Measurements from ENCODE around the gene TNS3.

TNS3 gene

GRCh38 chr7:47488969-47489342 is 93.0 kb downstream of the TNS3 start:
- Mint-ChIP-seq H3K36me3 (ENCODE audit: insufficient read depth) (no peaks in the 10 kb centered on the region), H3K4me1 (no peaks in the 10 kb centered on the region), H3K4me3 (no peak overlapping the region), H3K27ac (ENCODE audit: low read depth) (no peak overlapping the region), H3K27me3 (no peaks in the 10 kb centered on the region), H3K9me3 (no peaks in the 10 kb centered on the region)
- ATAC-seq (replicated peaks; ENCODE audit: extremely low read depth, poor library complexity, severe bottlenecking): no peak
- no peak for DNase-seq (ENCODE audit: low spot score in 2 of 2)

GRCh38 chr7:47488201-47488968 is 93.5 kb downstream of the TNS3 start:
- H3K4me1 Mint-ChIP-seq: no peaks in the 10 kb centered on the region
- no peaks in the 10 kb centered on the region for H3K27me3 Mint-ChIP-seq
- no peaks in the 10 kb centered on the region for H3K9me3 Mint-ChIP-seq
- no peaks in the 10 kb centered on the region for H3K36me3 Mint-ChIP-seq (ENCODE audit: insufficient read depth)
- no peak for ATAC-seq (replicated peaks; ENCODE audit: extremely low read depth, poor library complexity, severe bottlenecking)
- H3K27ac Mint-ChIP-seq (ENCODE audit: low read depth): no peak overlapping the region
- H3K4me3 Mint-ChIP-seq: no peak overlapping the region
- no peak for DNase-seq (ENCODE audit: low spot score in 2 of 2)

- Mint-ChIP-seq H3K36me3 (ENCODE audit: insufficient read depth) (no peaks in the 10 kb centered on the region), H3K27ac (ENCODE audit: low read depth) (no peak overlapping the region), H3K4me1 (no peaks in the 10 kb centered on the region), H3K9me3 (no peaks in the 10 kb centered on the region), H3K27me3 (no peaks in the 10 kb centered on the region), H3K4me3 (no peak overlapping the region)
- DNase-seq (ENCODE audit: low spot score in 2 of 2) (no peak), ATAC-seq (replicated peaks; ENCODE audit: extremely low read depth, poor library complexity, severe bottlenecking) (no peak)
These were observed 96.1 kb downstream of the TNS3 start for GRCh38 chr7:47485640-47486435.

DNA sequence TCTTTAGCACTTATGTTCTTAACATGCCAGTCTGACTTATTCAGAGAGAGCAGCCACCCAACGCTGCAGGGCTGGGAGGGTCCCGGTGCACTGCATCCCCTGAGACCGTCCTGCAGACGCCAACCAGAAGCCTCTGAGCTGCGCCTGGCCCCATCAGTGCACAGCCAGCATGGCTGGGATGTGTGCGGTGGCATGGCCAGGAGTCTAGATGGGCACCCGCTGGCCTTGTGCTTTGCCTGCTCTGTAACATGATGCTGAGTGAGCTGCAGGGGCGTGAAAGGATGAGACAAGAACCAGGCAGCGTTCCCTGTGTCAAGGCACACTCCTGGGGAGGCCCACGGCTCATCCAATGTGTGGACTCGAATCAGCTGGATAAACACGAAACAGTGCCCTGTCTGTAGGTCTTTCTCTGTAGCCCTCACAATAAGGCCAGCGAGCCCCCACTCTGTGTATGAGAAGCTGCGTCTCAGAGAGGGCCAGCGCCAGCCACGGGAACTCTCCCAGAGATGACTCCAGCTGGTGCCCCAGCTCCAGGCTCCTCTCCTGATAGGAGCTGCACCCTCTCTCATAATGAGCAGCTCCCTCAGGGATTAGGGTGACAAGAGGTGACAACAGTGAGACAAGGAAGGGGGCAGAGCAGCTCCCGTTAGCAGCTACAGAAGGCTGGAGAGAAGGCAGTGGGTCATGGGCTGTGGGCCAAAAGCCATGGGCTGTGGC is 96.8 kb downstream of the TNS3 start:
- H3K4me1 Mint-ChIP-seq: no peaks in the 10 kb centered on the region
- H3K27me3 Mint-ChIP-seq: no peaks in the 10 kb centered on the region
- DNase-seq (ENCODE audit: low spot score in 2 of 2): no peak
- no peak overlapping the region for H3K4me3 Mint-ChIP-seq
- no peak overlapping the region for H3K27ac Mint-ChIP-seq (ENCODE audit: low read depth)
- ATAC-seq (replicated peaks; ENCODE audit: extremely low read depth, poor library complexity, severe bottlenecking): no peak
- no peaks in the 10 kb centered on the region for H3K36me3 Mint-ChIP-seq (ENCODE audit: insufficient read depth)
- H3K9me3 Mint-ChIP-seq: no peaks in the 10 kb centered on the region

- no peak overlapping the region for H3K4me3 Mint-ChIP-seq
- DNase-seq (ENCODE audit: low spot score in 2 of 2): no peak
- H3K36me3 Mint-ChIP-seq (ENCODE audit: insufficient read depth): no peaks in the 10 kb centered on the region
- ATAC-seq (replicated peaks; ENCODE audit: extremely low read depth, poor library complexity, severe bottlenecking): no peak
- no peaks in the 10 kb centered on the region for H3K9me3 Mint-ChIP-seq
- H3K27ac Mint-ChIP-seq (ENCODE audit: low read depth): no peak overlapping the region
- no peaks in the 10 kb centered on the region for H3K27me3 Mint-ChIP-seq
- H3K4me1 Mint-ChIP-seq: no peaks in the 10 kb centered on the region
These were observed 97.5 kb downstream of the TNS3 start for GRCh38 chr7:47484457-47484856.

GRCh38 chr7:47483604-47484273 is 98.2 kb downstream of the TNS3 start:
- no peak overlapping the region for H3K4me3 Mint-ChIP-seq
- H3K4me1 Mint-ChIP-seq: no peaks in the 10 kb centered on the region
- ATAC-seq (replicated peaks; ENCODE audit: extremely low read depth, poor library complexity, severe bottlenecking) (no peak), DNase-seq (ENCODE audit: low spot score in 2 of 2) (no peak)
- no peaks in the 10 kb centered on the region for H3K27me3 Mint-ChIP-seq
- no peak overlapping the region for H3K27ac Mint-ChIP-seq (ENCODE audit: low read depth)
- peaks cover 2% of the 10 kb centered on the region for H3K9me3 Mint-ChIP-seq
- no peaks in the 10 kb centered on the region for H3K36me3 Mint-ChIP-seq (ENCODE audit: insufficient read depth)

DNA sequence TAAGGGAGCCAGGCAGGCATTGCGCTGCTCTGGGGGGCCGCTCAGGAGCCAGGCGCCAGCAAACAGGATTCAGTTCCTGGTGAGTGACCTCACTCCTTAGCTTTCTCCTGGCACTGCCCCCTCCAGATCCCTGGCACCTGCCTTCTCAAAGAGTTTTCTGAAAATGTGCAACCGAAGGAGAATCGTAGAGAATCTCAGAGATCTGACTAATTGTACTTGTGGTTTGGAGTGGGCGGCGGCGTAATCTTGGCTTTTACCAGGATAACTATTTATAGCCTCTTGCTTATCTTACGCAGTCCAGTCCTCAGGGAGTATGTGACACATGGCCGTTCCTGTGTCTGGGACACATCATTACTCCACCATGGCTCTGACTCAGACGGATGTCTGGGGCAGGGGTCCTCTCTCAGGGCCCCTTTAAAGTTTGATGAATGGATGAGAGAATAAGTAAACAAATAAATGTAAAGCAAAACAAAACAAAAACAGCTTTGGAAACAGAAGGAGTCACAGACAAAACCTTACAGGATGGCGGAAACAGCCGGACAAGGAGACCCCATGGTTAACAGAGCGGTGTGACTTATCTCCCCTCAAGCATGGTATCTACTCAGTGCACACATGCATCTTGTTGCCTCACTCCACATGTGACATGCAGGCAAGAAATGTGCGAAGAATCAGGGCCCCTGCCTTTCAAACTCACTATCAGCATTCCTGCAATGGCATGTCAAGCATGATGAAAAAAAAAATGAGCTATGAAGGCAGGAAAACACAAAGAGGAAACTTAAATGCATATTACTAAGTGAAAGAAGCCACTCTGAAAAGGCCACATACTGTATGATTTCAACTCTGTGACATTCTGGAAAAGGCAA is 99.7 kb downstream of the TNS3 start:
- Mint-ChIP-seq H3K9me3 (peaks cover 5% of the 10 kb centered on the region), H3K4me1 (no peaks in the 10 kb centered on the region), H3K4me3 (no peak overlapping the region), H3K27ac (ENCODE audit: low read depth) (no peak overlapping the region), H3K27me3 (no peaks in the 10 kb centered on the region), H3K36me3 (ENCODE audit: insufficient read depth) (no peaks in the 10 kb centered on the region)
- DNase-seq (ENCODE audit: low spot score in 2 of 2): no peak
- ATAC-seq (replicated peaks; ENCODE audit: extremely low read depth, poor library complexity, severe bottlenecking): no peak

GRCh38 chr7:47481541-47482012 is 100.3 kb downstream of the TNS3 start:
- Mint-ChIP-seq H3K4me1 (no peaks in the 10 kb centered on the region), H3K27ac (ENCODE audit: low read depth) (no peak overlapping the region), H3K36me3 (ENCODE audit: insufficient read depth) (no peaks in the 10 kb centered on the region), H3K4me3 (no peak overlapping the region), H3K9me3 (peaks cover 5% of the 10 kb centered on the region), H3K27me3 (no peaks in the 10 kb centered on the region)
- DNase-seq (ENCODE audit: low spot score in 2 of 2) (no peak), ATAC-seq (replicated peaks; ENCODE audit: extremely low read depth, poor library complexity, severe bottlenecking) (no peak)

DNA sequence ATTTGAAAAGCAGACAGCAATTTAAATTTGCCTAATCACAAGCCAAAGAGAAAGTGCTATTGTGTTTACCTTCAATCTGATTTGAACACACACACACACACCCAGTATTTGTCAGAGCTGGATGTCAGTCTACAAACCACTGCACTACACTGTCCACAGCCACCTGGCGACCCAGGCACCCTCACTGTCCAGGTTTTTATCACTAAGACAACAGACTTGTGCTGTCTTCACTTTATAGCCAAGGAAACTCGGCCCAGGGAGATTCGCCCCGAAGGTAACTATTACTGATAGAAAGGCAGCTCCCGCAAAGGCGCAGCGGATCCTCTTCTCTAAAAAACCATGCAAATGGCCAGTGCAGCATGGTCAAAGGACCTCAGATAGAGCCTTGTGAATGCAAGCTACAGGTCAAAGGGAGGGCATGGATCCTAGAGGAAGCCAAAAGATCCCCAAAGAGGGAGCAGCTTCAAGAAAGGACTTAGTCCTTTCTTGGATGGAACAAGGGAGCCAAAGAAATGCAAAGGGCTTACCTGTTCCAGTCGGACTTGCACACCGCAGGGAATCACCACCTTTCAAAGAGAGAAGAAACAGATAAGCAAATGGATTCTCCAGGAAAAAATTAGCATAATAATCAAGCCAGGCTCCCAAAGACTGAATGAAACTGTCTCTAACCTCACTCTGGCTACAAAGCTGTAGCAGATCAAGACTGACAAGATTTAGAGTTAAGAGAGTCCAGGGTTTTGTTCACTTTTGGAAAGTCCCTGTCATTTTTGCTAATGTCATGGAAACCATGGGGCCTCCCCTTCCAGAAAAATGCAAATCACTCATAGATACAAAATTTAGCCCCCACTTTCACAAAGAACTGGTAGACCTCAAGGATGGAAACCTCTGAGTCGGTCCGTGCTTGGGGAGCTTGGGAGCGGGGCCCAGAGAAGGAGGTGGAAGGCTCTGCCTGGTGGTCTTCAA is 101.1 kb downstream of the TNS3 start:
- Mint-ChIP-seq H3K27me3 (no peaks in the 10 kb centered on the region), H3K4me1 (no peaks in the 10 kb centered on the region)
- no peak for ATAC-seq (replicated peaks; ENCODE audit: extremely low read depth, poor library complexity, severe bottlenecking)

DNA sequence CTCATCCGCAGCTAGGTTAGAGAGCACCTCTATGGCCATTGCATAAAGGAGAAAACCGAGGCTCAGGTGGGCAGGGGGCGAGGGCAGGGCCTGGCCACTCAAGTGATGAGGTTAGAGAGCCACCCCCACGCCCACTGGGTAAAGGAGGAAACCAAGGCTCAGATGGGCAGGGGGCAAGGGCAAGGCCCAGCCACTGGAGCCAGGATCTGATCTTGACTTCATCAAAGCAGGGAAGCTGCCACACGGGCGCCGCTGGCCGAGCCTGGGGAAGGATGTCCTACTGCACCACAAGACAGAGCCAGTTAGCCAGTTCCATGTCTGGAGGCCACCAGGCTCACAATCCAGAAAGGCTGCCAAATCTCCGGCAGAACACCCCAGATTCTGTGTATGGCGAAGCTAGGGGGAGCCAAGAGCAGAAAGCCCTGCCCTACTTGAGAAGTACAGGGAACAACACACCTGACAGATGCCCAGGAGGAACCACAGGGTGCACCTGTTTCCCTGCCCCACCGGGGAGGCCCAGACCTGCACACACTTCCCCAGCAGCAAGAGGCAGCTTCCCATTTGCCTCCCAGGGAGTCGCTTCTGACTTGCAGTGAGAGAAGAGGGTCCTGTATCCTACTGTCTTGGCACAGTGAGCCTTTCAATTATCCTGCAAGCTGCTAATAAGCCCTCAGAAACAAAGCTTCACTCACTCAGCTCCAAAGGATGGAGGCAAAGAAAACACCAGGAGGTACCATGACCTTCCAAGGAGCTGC is 101.9 kb downstream of the TNS3 start:
- DNase-seq (ENCODE audit: low spot score in 2 of 2): no peak
- no peak for ATAC-seq (replicated peaks; ENCODE audit: extremely low read depth, poor library complexity, severe bottlenecking)
- Mint-ChIP-seq H3K36me3 (ENCODE audit: insufficient read depth) (no peaks in the 10 kb centered on the region), H3K4me1 (no peaks in the 10 kb centered on the region), H3K27ac (ENCODE audit: low read depth) (no peak overlapping the region), H3K4me3 (no peak overlapping the region), H3K27me3 (no peaks in the 10 kb centered on the region), H3K9me3 (peaks cover 5% of the 10 kb centered on the region)

More for the DNA sequence above, 101.1 kb downstream of the TNS3 start:
- Mint-ChIP-seq H3K9me3 (peaks cover 5% of the 10 kb centered on the region), H3K27ac (ENCODE audit: low read depth) (no peak overlapping the region), H3K4me3 (no peak overlapping the region), H3K36me3 (ENCODE audit: insufficient read depth) (no peaks in the 10 kb centered on the region)
- no peak for DNase-seq (ENCODE audit: low spot score in 2 of 2)

Measured in central memory CD8-positive, alpha-beta T cell (primary cell).